DOHH2 (cell line): ENCODE data around the gene SIDT2.

ENCODE experiments used
- EZH2phosphoT487 ChIP-seq: fragments of 200-600 bp; sonication (generic); IDR thresholded peaks from 2 replicates; pipeline ENCODE4 v1.6.1; 2017; ENCODE audit warnings: borderline replicate concordance, mild to moderate bottlenecking, antibody characterized with exemption, low read length, moderate library complexity, mixed read lengths
- TF ChIP-seq, protein P1 (sequence below): fragments of 200-600 bp; sonication (generic); IDR thresholded peaks from one replicate; pipeline ENCODE4 v1.5.1; 2014; ENCODE audit warnings: antibody characterized with exemption, mild to moderate bottlenecking, low read depth, low read length; ENCODE audit not compliant: poor library complexity, severe bottlenecking

DNA sequence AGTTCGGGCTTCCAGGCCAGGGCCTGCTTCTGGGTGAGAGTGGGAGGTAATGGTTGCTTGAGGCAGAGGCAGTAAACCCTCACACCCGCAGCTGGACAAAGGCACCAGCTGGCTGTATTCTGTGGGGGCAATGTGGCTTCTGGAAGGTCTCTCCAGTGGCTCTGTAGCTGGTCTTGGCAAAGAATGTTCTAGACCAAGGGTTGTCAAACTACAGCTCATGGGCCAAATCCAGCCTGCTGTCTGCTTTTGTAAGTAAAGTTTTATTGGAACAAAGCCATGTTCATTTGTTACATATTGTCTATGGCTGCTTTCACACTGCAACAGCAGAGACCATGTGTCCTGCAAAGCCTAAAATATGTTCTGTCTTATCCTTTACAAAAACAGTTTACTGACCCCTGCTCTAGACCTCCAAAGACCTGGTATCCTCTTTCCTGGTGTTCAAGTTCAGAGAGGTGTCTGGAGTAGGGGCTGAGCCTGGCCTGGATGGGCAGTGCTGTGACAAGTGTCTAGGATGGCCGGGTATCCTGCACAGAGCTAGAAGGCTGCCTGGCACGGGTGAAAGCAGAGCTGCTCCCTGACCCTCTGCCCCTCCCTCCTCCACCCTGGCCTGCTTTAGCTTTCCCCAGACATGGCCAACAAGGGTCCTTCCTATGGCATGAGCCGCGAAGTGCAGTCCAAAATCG is 24.0 kb downstream of the SIDT2 start:
- TF ChIP-seq, protein P1, sequence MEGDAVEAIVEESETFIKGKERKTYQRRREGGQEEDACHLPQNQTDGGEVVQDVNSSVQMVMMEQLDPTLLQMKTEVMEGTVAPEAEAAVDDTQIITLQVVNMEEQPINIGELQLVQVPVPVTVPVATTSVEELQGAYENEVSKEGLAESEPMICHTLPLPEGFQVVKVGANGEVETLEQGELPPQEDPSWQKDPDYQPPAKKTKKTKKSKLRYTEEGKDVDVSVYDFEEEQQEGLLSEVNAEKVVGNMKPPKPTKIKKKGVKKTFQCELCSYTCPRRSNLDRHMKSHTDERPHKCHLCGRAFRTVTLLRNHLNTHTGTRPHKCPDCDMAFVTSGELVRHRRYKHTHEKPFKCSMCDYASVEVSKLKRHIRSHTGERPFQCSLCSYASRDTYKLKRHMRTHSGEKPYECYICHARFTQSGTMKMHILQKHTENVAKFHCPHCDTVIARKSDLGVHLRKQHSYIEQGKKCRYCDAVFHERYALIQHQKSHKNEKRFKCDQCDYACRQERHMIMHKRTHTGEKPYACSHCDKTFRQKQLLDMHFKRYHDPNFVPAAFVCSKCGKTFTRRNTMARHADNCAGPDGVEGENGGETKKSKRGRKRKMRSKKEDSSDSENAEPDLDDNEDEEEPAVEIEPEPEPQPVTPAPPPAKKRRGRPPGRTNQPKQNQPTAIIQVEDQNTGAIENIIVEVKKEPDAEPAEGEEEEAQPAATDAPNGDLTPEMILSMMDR, result no peak
- no peak for TF ChIP-seq EZH2phosphoT487
